ENCODE data around the gene TNFAIP2.

Gene TNFAIP2

GRCh38 chr14:103178521-103178920 lies 55.3 kb downstream of the TNFAIP2 start:
- ATAC-seq: no peak
- no peak for TF ChIP-seq ARNTL (CRISPR knock-in tag; IDR thresholded peaks at IDR 0.05; ENCODE audit: borderline replicate concordance, low read depth)
- TF ChIP-seq CSDC2 (CRISPR knock-in tag; IDR thresholded peaks at IDR 0.05): no peak
- no peak for TF ChIP-seq CREB5 (CRISPR knock-in tag; IDR thresholded peaks at IDR 0.05; ENCODE audit: low read depth)

- TF ChIP-seq SNAI2 (CRISPR knock-in tag; IDR thresholded peaks at IDR 0.05) (no peak), CSRNP3 (CRISPR knock-in tag; IDR thresholded peaks at IDR 0.05) (no peak), TCF4 (CRISPR knock-in tag; IDR thresholded peaks at IDR 0.05; ENCODE audit: borderline replicate concordance) (no peak), PPARA (CRISPR knock-in tag; IDR thresholded peaks at IDR 0.05; ENCODE audit: borderline replicate concordance) (no peak), ISL1 (CRISPR knock-in tag; IDR thresholded peaks at IDR 0.05) (no peak), TSHZ2 (CRISPR knock-in tag; IDR thresholded peaks at IDR 0.05) (no peak), ESRRG (CRISPR knock-in tag; IDR thresholded peaks at IDR 0.05) (no peak), BACH2 (CRISPR knock-in tag; IDR thresholded peaks at IDR 0.05; ENCODE audit: borderline replicate concordance) (no peak), ZFP3 (CRISPR knock-in tag; IDR thresholded peaks at IDR 0.05) (no peak), ZC3H10 (CRISPR knock-in tag; IDR thresholded peaks at IDR 0.05) (no peak), OSR1 (CRISPR knock-in tag; IDR thresholded peaks at IDR 0.05) (no peak), GLIS3 (CRISPR knock-in tag; IDR thresholded peaks at IDR 0.05) (no peak)
Observed at GRCh38 chr14:103179094-103179493, 55.8 kb downstream of the TNFAIP2 start.

GRCh38 chr14:103180331-103180730 lies 57.1 kb downstream of the TNFAIP2 start:
- no peak for TF ChIP-seq OSR1 (CRISPR knock-in tag; IDR thresholded peaks at IDR 0.05)
- no peak for TF ChIP-seq BACH2 (CRISPR knock-in tag; IDR thresholded peaks at IDR 0.05; ENCODE audit: borderline replicate concordance)
- no peak for TF ChIP-seq TSHZ2 (CRISPR knock-in tag; IDR thresholded peaks at IDR 0.05)
- TF ChIP-seq CREB5 (CRISPR knock-in tag; IDR thresholded peaks at IDR 0.05; ENCODE audit: low read depth): no peak
- no peak for TF ChIP-seq CSRNP3 (CRISPR knock-in tag; IDR thresholded peaks at IDR 0.05)
- TF ChIP-seq CSDC2 (CRISPR knock-in tag; IDR thresholded peaks at IDR 0.05): no peak
- no peak for TF ChIP-seq ESRRG (CRISPR knock-in tag; IDR thresholded peaks at IDR 0.05)
- no peak for TF ChIP-seq RARB (CRISPR knock-in tag; IDR thresholded peaks at IDR 0.05)
- TF ChIP-seq PPARA (CRISPR knock-in tag; IDR thresholded peaks at IDR 0.05; ENCODE audit: borderline replicate concordance): no peak
- no peak for TF ChIP-seq TOX (CRISPR knock-in tag; IDR thresholded peaks at IDR 0.05; ENCODE audit: borderline replicate concordance)
- TF ChIP-seq ZNF8 (CRISPR knock-in tag; IDR thresholded peaks at IDR 0.05): no peak
- TF ChIP-seq TCF4 (CRISPR knock-in tag; IDR thresholded peaks at IDR 0.05; ENCODE audit: borderline replicate concordance): no peak
- no peak for TF ChIP-seq GLIS3 (CRISPR knock-in tag; IDR thresholded peaks at IDR 0.05)
- TF ChIP-seq ZC3H10 (CRISPR knock-in tag; IDR thresholded peaks at IDR 0.05): no peak
- no peak for TF ChIP-seq ISL1 (CRISPR knock-in tag; IDR thresholded peaks at IDR 0.05)
- no peak for TF ChIP-seq ZNF70 (CRISPR knock-in tag; IDR thresholded peaks at IDR 0.05)
- no peak for TF ChIP-seq POU6F1 (CRISPR knock-in tag; IDR thresholded peaks at IDR 0.05; ENCODE audit: borderline replicate concordance, low read depth)
- TF ChIP-seq ARNTL (CRISPR knock-in tag; IDR thresholded peaks at IDR 0.05; ENCODE audit: borderline replicate concordance, low read depth): no peak
- no peak for TF ChIP-seq ZFP30 (CRISPR knock-in tag; IDR thresholded peaks at IDR 0.05)
- no peak for TF ChIP-seq SNAI2 (CRISPR knock-in tag; IDR thresholded peaks at IDR 0.05)
- no peak for ATAC-seq

More at GRCh38 chr14:103179094-103179493, 55.8 kb downstream of the TNFAIP2 start:
- ATAC-seq: no peak

Data from SK-N-SH treated with all-trans-retinoic acid at 6 μM for 48 hours (cell line).